ENCODE results near the gene TCN2.
"Not testable (repeated sequence)": the region's sequence is repeated elsewhere in the genome, so short reads cannot be mapped to it uniquely, and the experiment has no call there.

Gene TCN2

DNA sequence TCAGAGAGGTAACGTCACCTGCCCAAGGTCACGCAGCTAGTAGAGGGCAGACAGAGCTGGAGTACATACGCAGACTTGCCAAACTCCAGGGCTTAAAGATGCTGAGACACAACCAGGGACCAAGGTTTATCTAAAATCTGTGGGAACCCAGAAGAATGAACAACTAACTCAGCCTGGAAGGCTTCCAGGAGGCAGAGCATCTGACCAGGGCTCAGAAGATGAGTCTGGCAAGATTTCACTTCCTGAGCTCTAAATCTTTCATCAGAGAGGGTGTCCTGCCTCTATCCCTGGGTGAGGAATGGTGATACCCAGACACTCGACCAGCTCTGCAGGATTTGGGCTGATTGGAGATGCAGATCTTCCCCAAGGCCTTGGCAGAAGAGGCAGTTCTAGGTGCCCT is 41.6 kb upstream of the TCN2 start:
- Histone ChIP-seq H3K79me2 (ENCODE audit: insufficient read depth, low read depth) (no peaks in the 10 kb centered on the region), H3K36me3 (ENCODE audit: insufficient read depth) (no peaks in the 10 kb centered on the region), H2AFZ (ENCODE audit: low read depth) (no peak overlapping the region), H4K20me1 (ENCODE audit: insufficient read depth) (no peaks in the 10 kb centered on the region), H3K27ac (no peak overlapping the region), H3K27me3 (ENCODE audit: insufficient read depth, low read depth) (peaks cover 10% of the 10 kb centered on the region; the same call in 1 of the 2 replicates), H3K4me1 (ENCODE audit: low read depth, poor library complexity, severe bottlenecking) (no peaks in the 10 kb centered on the region), H3K4me2 (no peak overlapping the region), H3K4me3 (IDR thresholded peaks at IDR 0.05; ENCODE audit: insufficient read depth, low read depth, low read length) (no peak overlapping the region), H3K9ac (no peak overlapping the region)
- TF ChIP-seq, protein P1, sequence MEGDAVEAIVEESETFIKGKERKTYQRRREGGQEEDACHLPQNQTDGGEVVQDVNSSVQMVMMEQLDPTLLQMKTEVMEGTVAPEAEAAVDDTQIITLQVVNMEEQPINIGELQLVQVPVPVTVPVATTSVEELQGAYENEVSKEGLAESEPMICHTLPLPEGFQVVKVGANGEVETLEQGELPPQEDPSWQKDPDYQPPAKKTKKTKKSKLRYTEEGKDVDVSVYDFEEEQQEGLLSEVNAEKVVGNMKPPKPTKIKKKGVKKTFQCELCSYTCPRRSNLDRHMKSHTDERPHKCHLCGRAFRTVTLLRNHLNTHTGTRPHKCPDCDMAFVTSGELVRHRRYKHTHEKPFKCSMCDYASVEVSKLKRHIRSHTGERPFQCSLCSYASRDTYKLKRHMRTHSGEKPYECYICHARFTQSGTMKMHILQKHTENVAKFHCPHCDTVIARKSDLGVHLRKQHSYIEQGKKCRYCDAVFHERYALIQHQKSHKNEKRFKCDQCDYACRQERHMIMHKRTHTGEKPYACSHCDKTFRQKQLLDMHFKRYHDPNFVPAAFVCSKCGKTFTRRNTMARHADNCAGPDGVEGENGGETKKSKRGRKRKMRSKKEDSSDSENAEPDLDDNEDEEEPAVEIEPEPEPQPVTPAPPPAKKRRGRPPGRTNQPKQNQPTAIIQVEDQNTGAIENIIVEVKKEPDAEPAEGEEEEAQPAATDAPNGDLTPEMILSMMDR (conservative IDR thresholded peaks at IDR 0.05; ENCODE audit: low read depth, low read length) = no peak

DNA sequence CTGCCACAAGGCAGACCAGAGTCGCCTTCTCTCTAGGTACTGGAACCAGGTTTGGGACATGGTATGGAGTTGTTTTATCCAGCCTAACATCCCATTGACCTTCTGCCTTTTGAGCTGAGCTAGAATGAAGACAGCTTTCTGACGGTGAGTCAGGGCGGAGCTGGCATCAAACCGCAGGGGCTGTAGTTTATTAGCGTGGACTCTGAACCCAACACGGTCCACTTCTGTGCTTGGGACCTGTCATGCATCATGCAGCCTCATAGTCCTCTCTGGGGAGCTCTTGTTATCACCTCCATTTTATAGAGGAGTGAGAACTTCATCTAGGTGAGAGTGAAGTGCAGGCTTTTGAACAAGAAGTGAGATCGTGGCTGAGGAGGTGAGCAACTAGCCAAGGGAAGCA is 40.8 kb upstream of the TCN2 start:
- no peak overlapping the region for H3K4me3 ChIP-seq (IDR thresholded peaks at IDR 0.05; ENCODE audit: insufficient read depth, low read depth, low read length)
- TF ChIP-seq, protein P1 (conservative IDR thresholded peaks at IDR 0.05; ENCODE audit: low read depth, low read length) = no peak
- no peaks in the 10 kb centered on the region for H3K79me2 ChIP-seq (ENCODE audit: insufficient read depth, low read depth)
- H3K4me1 ChIP-seq (ENCODE audit: low read depth, poor library complexity, severe bottlenecking) = no peaks in the 10 kb centered on the region
- no peaks in the 10 kb centered on the region for H3K36me3 ChIP-seq (ENCODE audit: insufficient read depth)
- no peak overlapping the region for H3K27ac ChIP-seq
- H4K20me1 ChIP-seq (ENCODE audit: insufficient read depth) = no peaks in the 10 kb centered on the region
- H3K9ac ChIP-seq = no peak overlapping the region
- no peak overlapping the region for H2AFZ ChIP-seq (ENCODE audit: low read depth)
- peaks cover 10% of the 10 kb centered on the region; the same call in 1 of the 2 replicates for H3K27me3 ChIP-seq (ENCODE audit: insufficient read depth, low read depth)
- H3K4me2 ChIP-seq = no peak overlapping the region

DNA sequence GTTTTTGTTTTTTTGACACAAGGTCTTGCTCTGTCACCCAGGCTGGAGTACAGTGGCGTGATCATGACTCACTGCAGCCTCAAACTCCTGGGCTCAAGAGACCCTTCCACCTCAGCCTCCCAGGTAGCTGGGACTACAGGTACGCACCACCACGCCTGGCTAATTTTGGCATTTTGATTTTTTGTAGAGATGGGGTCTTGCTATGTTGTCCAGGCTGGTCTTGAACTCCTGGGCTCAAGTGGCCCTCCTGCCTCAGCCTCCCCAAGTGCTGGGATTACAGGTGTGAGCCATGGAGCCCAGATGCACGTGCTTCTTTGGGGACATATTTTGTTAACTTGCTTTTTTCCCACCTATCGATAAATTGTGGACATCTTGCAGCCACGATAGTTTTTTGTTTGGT is 39.7 kb upstream of the TCN2 start:
- not testable (repeated sequence) for H3K27me3 ChIP-seq (ENCODE audit: insufficient read depth, low read depth); H4K20me1 ChIP-seq (ENCODE audit: insufficient read depth); H3K79me2 ChIP-seq (ENCODE audit: insufficient read depth, low read depth); H3K36me3 ChIP-seq (ENCODE audit: insufficient read depth); H3K9ac ChIP-seq; H3K4me2 ChIP-seq; H3K27ac ChIP-seq; H3K4me3 ChIP-seq (IDR thresholded peaks at IDR 0.05; ENCODE audit: insufficient read depth, low read depth, low read length); H2AFZ ChIP-seq (ENCODE audit: low read depth); H3K4me1 ChIP-seq (ENCODE audit: low read depth, poor library complexity, severe bottlenecking)

DNA sequence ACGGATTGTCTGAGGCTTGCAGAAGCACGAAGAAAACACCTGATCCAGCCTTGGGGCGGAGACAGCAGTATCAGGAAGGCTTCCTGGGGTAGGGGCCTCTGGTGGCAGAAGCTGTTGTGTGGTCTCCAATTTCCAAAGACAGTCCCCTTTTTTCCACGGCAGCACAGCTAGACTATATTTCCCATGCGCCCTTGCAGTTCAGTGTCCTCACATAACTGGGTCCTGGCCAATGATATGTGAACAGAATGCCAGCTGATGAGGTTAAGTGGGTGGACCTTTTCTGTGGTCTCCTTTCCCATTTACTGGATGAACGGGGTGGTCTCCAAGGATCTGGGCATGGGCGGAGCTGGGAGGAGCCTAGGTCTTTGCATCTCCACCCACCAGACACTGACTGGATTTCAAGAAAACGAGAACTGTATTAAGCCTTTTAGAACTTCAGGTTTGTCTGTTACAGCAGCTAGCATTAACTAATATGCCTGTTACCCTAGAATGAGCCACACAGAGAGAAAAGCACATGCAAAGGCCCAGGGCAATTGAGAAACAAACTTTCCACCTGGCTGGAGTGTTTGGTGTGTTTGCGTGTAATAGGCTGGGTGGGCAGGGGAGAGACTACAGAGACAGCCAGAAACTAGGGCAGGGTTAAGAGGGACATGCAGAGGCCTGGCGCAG is 38.7 kb upstream of the TCN2 start:
- Histone ChIP-seq H3K9ac (no peak overlapping the region), H3K4me2 (no peak overlapping the region), H2AFZ (ENCODE audit: low read depth) (no peak overlapping the region), H3K79me2 (ENCODE audit: insufficient read depth, low read depth) (no peaks in the 10 kb centered on the region), H4K20me1 (ENCODE audit: insufficient read depth) (no peaks in the 10 kb centered on the region), H3K36me3 (ENCODE audit: insufficient read depth) (no peaks in the 10 kb centered on the region), H3K4me3 (IDR thresholded peaks at IDR 0.05; ENCODE audit: insufficient read depth, low read depth, low read length) (no peak overlapping the region), H3K4me1 (ENCODE audit: low read depth, poor library complexity, severe bottlenecking) (no peaks in the 10 kb centered on the region), H3K27me3 (ENCODE audit: insufficient read depth, low read depth) (peaks cover 10% of the 10 kb centered on the region; the same call in 1 of the 2 replicates), H3K27ac (no peak overlapping the region)
- TF ChIP-seq, protein P1 (conservative IDR thresholded peaks at IDR 0.05; ENCODE audit: low read depth, low read length) = no peak

DNA sequence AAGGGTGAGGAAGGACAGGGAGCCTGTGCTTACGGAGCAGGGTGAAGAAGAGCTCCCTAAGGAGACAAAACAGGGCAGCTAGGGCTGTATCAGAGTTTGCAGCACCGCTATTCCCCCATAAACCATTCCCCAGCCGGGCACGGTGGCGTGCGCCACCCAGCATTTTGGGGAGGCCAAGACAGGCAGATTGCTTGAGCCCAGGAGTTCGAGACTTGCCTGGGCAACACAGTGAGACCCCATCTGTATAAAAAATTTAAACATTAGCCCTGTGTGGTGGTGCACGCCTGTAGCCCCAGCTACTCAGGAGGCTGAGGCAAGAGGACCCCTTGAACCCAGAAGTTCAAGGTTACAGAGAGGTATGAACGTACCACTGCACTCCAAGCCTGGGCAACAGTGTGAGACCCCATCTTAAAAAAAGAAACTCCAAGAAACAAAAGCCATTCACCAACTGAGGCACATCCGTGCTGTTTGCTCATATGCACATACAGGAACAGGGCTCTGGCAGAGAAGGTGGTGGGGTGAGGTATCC is 37.2 kb upstream of the TCN2 start:
- Histone ChIP-seq H3K4me1 (ENCODE audit: low read depth, poor library complexity, severe bottlenecking) (no peaks in the 10 kb centered on the region), H3K9ac (no peak overlapping the region), H3K27ac (no peak overlapping the region), H3K4me3 (IDR thresholded peaks at IDR 0.05; ENCODE audit: insufficient read depth, low read depth, low read length) (no peak overlapping the region), H3K79me2 (ENCODE audit: insufficient read depth, low read depth) (no peaks in the 10 kb centered on the region), H4K20me1 (ENCODE audit: insufficient read depth) (no peaks in the 10 kb centered on the region), H3K27me3 (ENCODE audit: insufficient read depth, low read depth) (peaks cover 10% of the 10 kb centered on the region; the same call in 1 of the 2 replicates), H3K4me2 (no peak overlapping the region), H3K36me3 (ENCODE audit: insufficient read depth) (no peaks in the 10 kb centered on the region), H2AFZ (ENCODE audit: low read depth) (no peak overlapping the region)
- TF ChIP-seq, protein P1 (conservative IDR thresholded peaks at IDR 0.05; ENCODE audit: low read depth, low read length) = no peak
